Endodermal cell (in vitro differentiated cells): ENCODE data around the gene MIDN. TPM values are rescaled to one million over a fixed set of nuclear protein-coding genes. Genes with fewer than 3 reads are reported as not detected.

Experiments
- DNase-seq: peaks from one replicate; pipeline ENCODE4 v3.0.0-alpha.2; 2017
- H3K27ac ChIP-seq: 2 replicates; pipeline ENCODE4 v1.5.1; 2013; ENCODE audit warnings: mild to moderate bottlenecking, low read depth, low read length, moderate library complexity
- H3K27me3 ChIP-seq: 2 replicates; pipeline ENCODE4 v1.6.1; 2013; ENCODE audit warnings: mild to moderate bottlenecking, low read length, moderate library complexity; ENCODE audit not compliant: insufficient read depth, control insufficient read depth, poor library complexity, severe bottlenecking
- H3K36me3 ChIP-seq: 2 replicates; pipeline ENCODE4 v1.7.0; 2013; ENCODE audit warnings: mild to moderate bottlenecking, low read length, moderate library complexity; ENCODE audit not compliant: control insufficient read depth, insufficient read depth
- H3K4me1 ChIP-seq: one replicate; pipeline ENCODE4 v1.7.0; 2013; ENCODE audit warnings: low read length; ENCODE audit not compliant: control insufficient read depth, insufficient read depth
- H3K4me3 ChIP-seq: 2 replicates; pipeline ENCODE4 v1.5.1; 2013; ENCODE audit warnings: mild to moderate bottlenecking, low read length, moderate library complexity
- H3K9ac ChIP-seq: 2 replicates; pipeline ENCODE4 v1.6.1; 2013; ENCODE audit warnings: mild to moderate bottlenecking, low read length, moderate library complexity; ENCODE audit not compliant: poor library complexity, severe bottlenecking; ENCODE audit errors: extremely low read depth
- H3K9me3 ChIP-seq: 2 replicates; pipeline ENCODE4 v1.6.1; 2013; ENCODE audit warnings: mild to moderate bottlenecking, low read length, moderate library complexity; ENCODE audit not compliant: control insufficient read depth
- H3K27ac Mint-ChIP-seq: 2 replicates; pipeline ENCODE4 v1.8.0; 2020; ENCODE audit warnings: mixed read lengths
- H3K27me3 Mint-ChIP-seq: 2 replicates; pipeline ENCODE4 v1.8.0; 2021; ENCODE audit warnings: mild to moderate bottlenecking, mixed read lengths; ENCODE audit not compliant: insufficient read depth
- H3K36me3 Mint-ChIP-seq: 2 replicates; pipeline ENCODE4 v1.8.0; 2020; ENCODE audit warnings: low read depth, mixed read lengths
- H3K4me1 Mint-ChIP-seq: 2 replicates; pipeline ENCODE4 v1.8.0; 2020; ENCODE audit warnings: mixed read lengths
- H3K4me3 Mint-ChIP-seq: 2 replicates; pipeline ENCODE4 v1.8.0; 2020; ENCODE audit warnings: mild to moderate bottlenecking, moderate library complexity, mixed read lengths
- H3K9me3 Mint-ChIP-seq: 2 replicates; pipeline ENCODE4 v1.8.0; 2020; ENCODE audit warnings: mild to moderate bottlenecking, mixed read lengths
- WGBS, 2 experiments: methylation state at CpG; one replicate each; pipeline versions ENCODE4 v1.1.5 to v1.1.7; 2013; ENCODE audit warnings: missing lambda C conversion rate in 2 of 2, mixed read lengths in 1 of 2; ENCODE audit not compliant: insufficient coverage in 1 of 2, insufficient read length in 1 of 2; 5-methylcytosine and 5-hydroxymethylcytosine counted together
- total RNA-seq, 2 donors: library from RNA; stranded (reverse); fragmentation: NEBNext Ultra II Directional in 1 of 2; extraction: Animal tissue kit (Norgen Biotek cat#: 25700) in 1 of 2; gene quantifications; 2 replicates in 1 of 2; 3 replicates in 1 of 2; pipeline ENCODE4 v1.2.1, GENCODE V29; 2021
- TF ChIP-seq, protein P1 (sequence below): fragments of 200-600 bp; sonication (generic); conservative IDR thresholded peaks from 2 replicates; pipeline ENCODE4 v1.5.0; 2021; ENCODE audit warnings: antibody characterized with exemption, mild to moderate bottlenecking

The MIDN gene
- total RNA-seq, 2 donors from 2014 or later, result 183 to 185 TPM

DNA sequence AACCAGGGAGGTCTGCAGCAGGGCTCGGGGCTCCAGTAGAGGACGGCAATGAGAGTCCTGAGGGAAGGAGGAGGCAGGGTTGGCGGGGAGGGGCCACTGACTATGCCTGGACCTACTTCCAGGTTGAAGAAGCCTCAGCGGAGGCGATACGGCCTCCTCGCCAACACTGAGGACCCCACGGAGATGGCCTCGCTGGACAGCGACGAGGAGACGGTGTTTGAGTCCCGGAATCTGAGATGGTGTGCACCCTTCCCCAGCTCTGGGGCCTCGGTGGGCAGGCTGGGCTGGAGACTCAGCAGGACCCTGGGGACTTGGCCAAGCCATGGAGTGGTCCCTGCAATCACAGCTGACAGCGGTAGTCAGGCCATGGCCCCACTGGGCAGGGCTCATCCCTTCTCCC lies 28.7 kb downstream of the MIDN start:
- WGBS, 2 experiments, result 92 to 94% methylated on average over 14 to 15 of the region's 15 CpGs
- Histone ChIP-seq H3K9me3 (no peaks in the 10 kb centered on the region), H3K27ac (no peak overlapping the region), H3K9ac (no peak overlapping the region), H3K4me1 (peaks cover 8% of the 10 kb centered on the region), H3K4me3 (no peak overlapping the region), H3K27me3 (no peaks in the 10 kb centered on the region), H3K36me3 (peaks cover 44% of the 10 kb centered on the region)
- no peaks in the 10 kb centered on the region for H3K27me3 Mint-ChIP-seq
- H3K4me3 Mint-ChIP-seq, result peak overlapping the region; percentile 60
- peak overlapping the region; percentile 71 for H3K27ac Mint-ChIP-seq
- H3K9me3 Mint-ChIP-seq, result no peaks in the 10 kb centered on the region
- H3K36me3 Mint-ChIP-seq, result peaks cover 45% of the 10 kb centered on the region
- DNase-seq, result no peak
- peaks cover 18% of the 10 kb centered on the region for H3K4me1 Mint-ChIP-seq
- TF ChIP-seq, protein P1, sequence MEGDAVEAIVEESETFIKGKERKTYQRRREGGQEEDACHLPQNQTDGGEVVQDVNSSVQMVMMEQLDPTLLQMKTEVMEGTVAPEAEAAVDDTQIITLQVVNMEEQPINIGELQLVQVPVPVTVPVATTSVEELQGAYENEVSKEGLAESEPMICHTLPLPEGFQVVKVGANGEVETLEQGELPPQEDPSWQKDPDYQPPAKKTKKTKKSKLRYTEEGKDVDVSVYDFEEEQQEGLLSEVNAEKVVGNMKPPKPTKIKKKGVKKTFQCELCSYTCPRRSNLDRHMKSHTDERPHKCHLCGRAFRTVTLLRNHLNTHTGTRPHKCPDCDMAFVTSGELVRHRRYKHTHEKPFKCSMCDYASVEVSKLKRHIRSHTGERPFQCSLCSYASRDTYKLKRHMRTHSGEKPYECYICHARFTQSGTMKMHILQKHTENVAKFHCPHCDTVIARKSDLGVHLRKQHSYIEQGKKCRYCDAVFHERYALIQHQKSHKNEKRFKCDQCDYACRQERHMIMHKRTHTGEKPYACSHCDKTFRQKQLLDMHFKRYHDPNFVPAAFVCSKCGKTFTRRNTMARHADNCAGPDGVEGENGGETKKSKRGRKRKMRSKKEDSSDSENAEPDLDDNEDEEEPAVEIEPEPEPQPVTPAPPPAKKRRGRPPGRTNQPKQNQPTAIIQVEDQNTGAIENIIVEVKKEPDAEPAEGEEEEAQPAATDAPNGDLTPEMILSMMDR, result no peak

DNA sequence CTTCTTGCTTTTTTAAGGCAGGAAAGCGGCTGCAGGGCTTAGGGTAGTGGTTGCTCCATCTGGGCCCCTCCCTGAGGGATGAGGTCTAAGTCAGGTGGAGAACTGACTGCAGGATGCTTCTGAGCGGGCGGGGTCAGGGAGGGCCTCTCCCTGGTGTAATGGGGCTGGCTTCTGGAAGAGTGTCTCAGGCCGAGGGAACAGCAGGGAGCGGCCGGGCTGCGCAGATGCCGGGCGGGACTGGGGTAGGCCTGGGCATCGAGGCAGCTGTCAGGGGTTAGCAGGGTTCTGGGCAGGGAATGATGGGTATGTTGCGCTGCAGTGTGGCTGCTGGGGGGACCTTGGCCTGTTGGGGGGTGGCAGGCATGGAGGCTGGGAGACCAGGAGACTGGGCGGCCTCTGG lies 29.7 kb downstream of the MIDN start:
- no peak overlapping the region for H3K9ac ChIP-seq
- Mint-ChIP-seq H3K4me3 (no peak overlapping the region), H3K27ac (no peak overlapping the region)

DNA sequence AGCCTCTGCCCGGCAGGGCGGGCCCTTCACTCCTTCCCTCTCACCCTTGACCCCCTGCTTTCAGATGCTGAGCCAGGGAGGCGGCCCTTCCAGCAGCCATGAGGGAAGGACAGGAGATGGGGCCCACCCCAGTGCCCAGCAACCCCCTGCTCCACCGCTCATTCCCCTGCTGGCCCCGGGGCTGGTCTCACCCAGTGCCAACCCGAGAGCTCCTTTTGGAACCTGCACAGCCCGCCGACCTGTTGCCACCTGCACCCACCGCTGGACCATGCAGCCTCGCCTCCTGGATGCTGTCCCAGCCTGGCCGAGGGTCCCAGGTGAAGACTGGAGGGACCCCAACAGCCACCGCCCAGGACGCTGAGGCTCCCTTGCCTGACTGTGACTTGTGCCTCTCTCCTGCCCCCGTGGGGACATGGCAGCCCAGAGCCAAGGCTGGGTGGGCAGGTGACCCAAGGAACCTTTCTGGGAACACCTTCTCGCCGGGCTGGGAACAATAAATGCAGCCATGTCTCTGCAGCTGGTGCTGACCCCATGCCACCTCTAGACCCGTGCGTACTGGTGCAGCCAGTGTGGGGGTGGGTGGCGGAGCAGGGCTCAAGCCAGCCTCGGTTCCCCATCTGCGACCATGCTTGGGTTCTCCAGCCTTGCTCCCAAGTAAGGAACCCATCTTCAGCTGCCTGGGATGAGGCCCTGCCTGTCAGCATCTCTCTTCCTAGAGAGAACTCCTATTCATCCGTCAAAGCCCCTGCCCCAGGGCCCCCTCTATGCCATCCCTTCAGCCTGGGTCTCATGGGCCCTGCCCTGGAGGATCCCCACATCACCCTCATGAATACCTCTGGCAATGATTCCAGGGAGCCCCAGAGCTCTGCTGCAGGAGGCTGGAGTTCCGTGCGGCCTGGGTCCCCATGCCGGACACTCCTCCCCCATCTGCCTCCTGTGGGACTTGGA lies 30.6 kb downstream of the MIDN start:
- Histone ChIP-seq H3K4me3 (no peak overlapping the region), H3K27ac (no peak overlapping the region), H3K27me3 (no peaks in the 10 kb centered on the region), H3K4me1 (peaks cover 8% of the 10 kb centered on the region), H3K36me3 (peaks cover 26% of the 10 kb centered on the region), H3K9me3 (no peaks in the 10 kb centered on the region), H3K9ac (no peak overlapping the region)
- no peaks in the 10 kb centered on the region for H3K9me3 Mint-ChIP-seq
- H3K4me1 Mint-ChIP-seq, result peaks cover 4% of the 10 kb centered on the region
- no peak overlapping the region for H3K27ac Mint-ChIP-seq
- H3K4me3 Mint-ChIP-seq, result no peak overlapping the region
- TF ChIP-seq, protein P1, result no peak
- 93 to 94% methylated on average over 16 to 25 of the region's 25 CpGs for WGBS, 2 experiments
- DNase-seq, result no peak
- no peaks in the 10 kb centered on the region for H3K27me3 Mint-ChIP-seq
- H3K36me3 Mint-ChIP-seq, result peaks cover 28% of the 10 kb centered on the region

More for the DNA sequence above, 29.7 kb downstream of the MIDN start:
- H3K27ac ChIP-seq, result no peak overlapping the region
- no peaks in the 10 kb centered on the region for H3K27me3 ChIP-seq
- Mint-ChIP-seq H3K9me3 (no peaks in the 10 kb centered on the region), H3K4me1 (peaks cover 10% of the 10 kb centered on the region), H3K27me3 (no peaks in the 10 kb centered on the region), H3K36me3 (peaks cover 35% of the 10 kb centered on the region)
- peaks cover 8% of the 10 kb centered on the region for H3K4me1 ChIP-seq
- no peak overlapping the region for H3K4me3 ChIP-seq
- peaks cover 34% of the 10 kb centered on the region for H3K36me3 ChIP-seq
- no peaks in the 10 kb centered on the region for H3K9me3 ChIP-seq
- WGBS, 2 experiments, result 88 to 91% methylated on average over 9 to 12 of the region's 12 CpGs
- TF ChIP-seq, protein P1, result no peak
- no peak for DNase-seq
